NK-92 (cell line): ENCODE data around the gene SRRT.
"Not testable (repeated sequence)": the region's sequence is repeated elsewhere in the genome, so short reads cannot be mapped to it uniquely, and the experiment has no call there.

Experiments used
- DNase-seq: peaks from one replicate; lab custom pipeline; 2025; ENCODE audit not compliant: unreplicated experiment; lab: John Stamatoyannopoulos, UW

The SRRT gene

DNA sequence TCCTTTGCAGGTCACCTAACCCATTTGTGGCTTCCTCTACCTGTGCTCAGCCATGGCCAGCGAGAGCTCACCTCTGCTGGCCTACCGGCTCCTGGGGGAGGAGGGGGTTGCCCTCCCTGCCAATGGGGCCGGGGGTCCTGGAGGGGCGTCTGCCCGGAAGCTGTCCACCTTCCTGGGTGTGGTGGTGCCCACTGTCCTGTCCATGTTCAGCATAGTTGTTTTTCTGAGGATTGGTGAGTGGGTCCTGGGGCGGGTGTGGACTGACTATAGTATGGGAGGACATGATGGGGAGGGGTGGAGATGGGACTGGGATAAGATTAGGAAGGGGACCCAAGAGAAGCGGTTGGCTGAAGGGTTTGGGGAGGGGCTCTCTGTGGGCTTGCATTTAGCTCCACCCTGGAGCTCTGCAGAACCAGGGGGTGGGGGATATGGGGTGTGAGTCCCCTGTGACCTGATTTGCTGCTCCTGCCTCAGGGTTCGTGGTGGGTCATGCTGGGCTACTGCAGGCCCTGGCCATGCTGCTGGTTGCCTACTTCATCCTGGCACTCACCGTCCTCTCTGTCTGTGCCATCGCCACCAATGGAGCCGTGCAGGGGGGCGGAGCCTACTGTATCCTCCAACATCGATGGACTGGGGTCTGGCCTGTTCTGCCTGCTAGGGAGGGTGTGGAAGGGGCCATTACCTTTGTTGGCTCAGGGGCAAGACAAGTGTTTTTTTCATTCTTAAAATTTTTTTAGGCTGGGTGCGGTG, 20.6 kb upstream of the SRRT start:
- no peak for DNase-seq

DNA sequence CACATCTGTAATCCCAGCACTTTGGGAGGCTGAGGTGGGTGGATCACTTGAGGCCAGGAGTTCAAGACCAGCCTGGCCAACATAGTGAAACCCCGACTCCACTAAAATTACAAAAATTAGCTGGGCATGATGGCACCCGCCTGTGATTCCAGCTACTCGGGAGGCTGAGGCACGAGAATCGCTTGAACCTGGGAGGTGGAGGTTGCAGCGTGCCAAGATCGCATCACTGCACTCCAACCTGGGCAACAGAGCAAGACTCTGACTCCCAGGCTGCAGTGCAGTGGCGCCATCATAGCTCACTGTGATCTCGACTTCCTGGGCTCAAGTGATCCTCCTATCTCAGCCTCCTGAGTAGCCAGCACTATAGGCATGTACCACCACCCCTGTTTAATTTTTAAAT, 20.0 kb upstream of the SRRT start:
- not testable (repeated sequence) for DNase-seq

DNA sequence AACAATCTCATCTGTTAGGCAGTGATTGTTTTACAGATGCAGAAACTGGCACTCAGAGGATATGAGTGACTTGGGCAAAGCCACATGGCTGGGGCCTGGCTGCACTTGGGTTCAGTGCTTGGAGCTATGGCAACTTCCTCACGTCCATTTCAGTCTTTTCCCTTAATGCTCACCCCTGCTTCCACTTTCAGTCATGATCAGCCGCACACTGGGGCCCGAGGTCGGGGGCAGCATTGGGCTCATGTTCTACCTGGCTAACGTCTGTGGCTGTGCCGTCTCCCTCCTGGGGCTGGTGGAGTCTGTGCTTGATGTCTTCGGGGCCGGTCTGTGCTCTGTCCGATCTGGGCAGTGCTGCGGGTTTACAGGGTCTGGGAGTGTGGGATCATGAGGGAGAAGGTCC, 19.4 kb upstream of the SRRT start:
- no peak for DNase-seq

DNA sequence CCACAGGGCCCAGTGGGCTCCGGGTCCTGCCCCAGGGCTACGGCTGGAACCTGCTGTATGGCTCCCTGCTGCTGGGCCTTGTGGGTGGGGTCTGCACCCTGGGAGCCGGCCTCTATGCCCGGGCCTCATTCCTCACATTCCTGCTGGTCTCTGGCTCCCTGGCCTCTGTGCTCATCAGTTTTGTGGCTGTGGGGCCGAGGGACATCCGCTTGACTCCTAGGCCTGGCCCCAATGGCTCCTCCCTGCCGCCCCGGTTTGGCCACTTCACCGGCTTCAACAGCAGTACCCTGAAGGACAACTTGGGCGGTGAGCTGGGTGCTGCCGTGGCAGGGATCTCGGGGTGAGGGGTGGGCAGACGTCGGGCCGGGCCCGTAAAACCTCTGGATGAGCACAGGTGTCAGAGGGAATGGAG, 18.0 kb upstream of the SRRT start:
- no peak for DNase-seq

DNA sequence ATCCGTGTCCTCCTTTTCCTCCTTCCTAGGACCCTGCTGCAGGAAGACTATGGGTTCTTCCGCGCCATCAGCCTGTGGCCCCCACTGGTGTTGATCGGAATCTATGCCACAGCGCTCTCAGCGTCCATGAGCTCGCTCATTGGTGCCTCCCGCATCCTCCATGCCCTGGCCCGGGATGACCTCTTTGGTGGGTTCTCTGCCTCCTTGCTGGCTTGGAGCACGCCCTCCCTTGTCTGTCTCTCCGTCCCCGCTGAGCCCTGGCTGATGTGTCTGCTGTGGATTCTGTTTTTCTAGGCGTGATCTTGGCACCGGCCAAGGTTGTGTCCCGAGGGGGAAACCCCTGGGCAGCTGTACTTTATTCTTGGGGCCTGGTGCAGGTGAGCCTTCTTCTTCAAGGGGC, 15.0 kb upstream of the SRRT start:
- DNase-seq: no peak

DNA sequence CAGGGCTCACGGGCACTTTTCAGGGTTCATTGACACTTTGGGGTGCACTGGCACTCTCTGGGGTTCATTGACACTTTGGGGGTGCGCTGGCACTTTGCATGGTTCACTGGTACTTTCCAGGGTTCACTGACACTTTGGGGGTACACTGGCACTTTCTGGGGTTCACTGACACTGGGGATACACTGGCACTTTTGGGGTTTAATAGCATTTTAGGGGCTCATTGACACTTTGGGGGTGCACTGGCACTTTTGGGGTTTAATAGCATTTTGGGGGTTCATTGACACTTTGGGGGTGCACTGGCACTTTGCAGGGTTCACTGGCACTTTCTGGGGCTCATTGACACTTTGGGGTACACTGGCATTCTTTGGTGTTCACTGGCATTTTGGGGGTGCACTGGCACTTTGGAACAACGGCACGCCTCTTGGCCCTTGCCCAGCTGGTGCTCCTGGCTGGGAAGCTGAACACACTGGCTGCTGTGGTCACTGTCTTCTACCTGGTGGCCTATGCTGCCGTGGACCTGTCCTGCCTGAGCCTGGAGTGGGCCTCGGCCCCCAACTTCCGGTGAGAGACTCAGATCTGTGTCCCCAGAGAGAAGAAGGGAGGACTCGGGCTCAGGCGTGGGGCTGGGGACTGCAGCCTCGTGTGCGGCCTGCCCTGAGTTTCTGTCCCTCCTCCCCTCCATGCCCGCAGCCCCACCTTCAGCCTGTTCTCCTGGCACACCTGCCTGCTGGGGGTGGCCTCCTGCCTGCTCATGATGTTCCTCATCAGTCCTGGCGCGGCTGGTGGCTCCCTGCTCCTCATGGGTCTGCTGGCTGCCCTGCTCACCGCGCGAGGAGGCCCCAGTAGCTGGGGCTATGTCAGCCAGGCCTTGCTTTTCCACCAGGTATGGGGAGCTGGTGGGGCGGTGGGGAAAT, 13.9 kb upstream of the SRRT start:
- DNase-seq: no peak

DNA sequence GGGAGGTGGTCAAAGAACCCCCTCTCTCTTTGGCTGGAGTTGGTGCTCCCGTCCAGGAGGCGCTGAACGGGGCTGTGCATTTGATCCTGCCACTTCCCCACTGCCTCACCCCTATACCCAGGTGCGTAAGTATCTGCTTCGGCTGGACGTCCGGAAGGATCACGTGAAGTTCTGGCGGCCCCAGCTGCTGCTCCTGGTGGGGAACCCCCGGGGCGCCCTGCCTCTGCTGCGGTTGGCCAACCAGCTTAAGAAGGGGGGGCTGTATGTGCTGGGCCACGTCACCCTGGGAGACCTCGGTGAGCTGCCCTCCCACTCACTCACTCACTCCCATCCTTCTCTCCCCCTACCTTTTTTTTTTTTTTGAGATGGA, 13.3 kb upstream of the SRRT start:
- DNase-seq: no peak

DNA sequence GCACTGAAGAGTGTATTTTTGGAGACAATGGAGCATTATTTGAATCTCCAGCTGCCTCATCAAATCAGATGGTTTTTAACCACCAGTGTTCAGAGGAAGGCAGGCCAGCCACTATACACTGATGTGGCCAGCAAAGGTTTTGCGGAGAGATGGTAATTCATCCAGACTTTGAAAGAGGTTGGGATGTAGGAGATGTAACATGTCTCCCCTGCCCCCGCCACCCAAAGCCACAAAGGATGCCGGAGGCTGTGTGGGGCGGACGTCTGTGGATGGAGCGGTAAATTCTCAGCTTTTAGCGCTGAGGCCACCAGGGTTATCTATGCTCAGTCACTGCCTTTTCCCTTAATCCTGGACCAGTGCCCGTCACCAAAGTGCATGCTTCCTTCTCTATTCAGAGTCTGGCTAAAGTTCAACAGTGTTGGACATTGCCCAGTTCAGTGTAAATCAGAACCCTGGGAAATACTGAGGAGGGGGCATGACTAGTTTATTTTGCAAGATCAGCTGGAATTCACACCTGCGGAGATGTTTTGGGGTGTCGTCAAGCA, 11.4 kb upstream of the SRRT start:
- DNase-seq: no peak

DNA sequence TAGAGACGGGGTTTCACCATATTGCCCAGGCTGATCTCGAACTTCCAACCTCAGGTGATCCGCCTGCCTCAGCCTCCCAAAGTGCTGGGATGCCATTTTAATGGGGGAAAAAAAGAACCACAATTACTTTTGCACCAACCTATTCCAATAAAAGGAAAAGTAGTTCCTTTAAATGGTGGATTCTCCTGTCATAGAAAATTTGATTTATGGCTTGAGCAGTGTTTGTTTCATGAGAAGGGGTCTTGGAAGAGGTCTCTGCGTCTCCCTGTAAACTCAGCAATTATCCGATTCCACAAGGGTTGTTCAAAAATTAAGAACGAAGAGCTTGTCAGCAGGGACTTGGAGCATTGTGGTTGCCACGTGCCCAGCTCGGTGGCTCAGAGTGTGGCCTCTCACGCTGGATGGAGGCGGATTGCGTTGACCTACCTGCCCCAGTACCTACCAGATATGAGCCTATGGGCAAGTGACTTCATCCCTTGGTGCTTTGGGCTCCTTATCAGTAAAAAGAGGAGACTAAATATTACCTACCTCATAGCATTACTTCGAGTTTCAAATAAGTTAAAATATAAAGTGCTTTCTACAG, 10.5 kb upstream of the SRRT start:
- DNase-seq: no peak

DNA sequence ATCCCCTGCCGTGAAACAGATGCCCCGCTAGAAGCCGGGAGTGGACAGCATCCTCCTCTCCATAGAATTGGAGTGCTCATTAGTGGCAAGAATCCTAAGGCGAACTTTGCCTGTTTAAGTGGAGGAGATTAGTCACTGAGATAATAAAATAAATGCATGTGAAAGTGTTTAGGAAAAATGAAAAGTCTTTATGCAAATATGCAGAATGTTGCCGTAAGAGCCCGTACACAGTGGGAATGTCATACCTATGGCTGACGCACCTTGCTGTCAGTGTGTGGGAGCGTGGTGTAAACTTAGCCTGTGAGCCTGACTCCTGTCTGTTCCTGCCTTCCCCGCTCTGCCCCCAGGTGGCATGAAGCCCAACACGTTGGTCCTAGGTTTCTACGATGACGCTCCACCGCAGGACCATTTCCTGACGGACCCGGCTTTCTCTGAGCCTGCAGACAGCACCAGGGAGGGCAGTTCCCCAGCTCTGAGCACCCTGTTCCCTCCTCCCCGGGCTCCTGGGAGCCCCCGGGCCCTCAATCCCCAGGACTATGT, 9.5 kb upstream of the SRRT start:
- DNase-seq: no peak

DNA sequence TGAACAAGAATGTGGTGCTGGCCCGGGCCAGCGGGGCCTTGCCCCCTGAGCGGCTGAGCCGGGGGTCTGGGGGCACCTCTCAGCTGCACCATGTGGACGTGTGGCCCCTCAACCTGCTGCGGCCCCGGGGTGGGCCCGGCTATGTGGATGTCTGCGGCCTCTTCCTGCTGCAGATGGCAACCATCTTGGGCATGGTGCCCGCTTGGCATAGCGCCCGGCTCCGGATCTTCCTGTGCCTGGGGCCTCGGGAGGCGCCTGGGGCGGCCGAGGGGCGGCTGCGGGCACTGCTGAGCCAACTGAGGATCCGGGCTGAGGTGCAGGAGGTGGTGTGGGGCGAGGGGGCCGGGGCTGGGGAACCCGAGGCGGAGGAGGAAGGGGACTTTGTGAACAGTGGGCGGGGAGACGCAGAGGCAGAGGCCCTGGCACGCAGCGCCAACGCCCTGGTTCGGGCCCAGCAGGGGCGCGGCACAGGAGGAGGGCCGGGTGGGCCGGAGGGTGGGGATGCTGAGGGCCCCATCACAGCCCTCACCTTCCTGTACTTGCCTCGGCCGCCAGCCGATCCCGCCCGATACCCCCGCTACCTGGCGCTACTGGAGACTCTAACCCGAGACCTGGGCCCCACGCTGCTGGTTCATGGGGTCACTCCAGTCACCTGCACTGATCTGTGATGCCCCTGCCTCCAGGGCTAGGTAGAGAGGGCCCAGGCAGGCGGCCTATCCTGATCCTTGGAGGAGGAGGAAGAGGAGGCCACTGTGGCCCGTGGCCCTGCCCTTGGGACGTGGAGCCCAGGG, 8.8 kb upstream of the SRRT start:
- no peak for DNase-seq

DNA sequence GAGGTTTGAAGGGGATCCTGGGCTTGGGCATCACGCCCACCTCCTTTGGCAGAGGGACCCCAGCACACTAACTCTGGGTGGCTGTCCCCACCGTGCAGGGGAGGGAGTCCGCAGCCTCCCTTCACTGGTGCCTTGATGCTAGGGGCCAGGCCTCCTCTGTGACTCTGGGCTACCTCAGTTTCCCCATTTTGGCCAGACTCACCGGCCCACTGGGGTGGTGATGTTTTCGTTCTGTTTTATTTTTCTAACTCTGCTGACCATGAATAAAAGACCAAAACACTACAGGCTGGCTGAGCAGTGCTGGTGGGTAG, 8.2 kb upstream of the SRRT start:
- DNase-seq: no peak

DNA sequence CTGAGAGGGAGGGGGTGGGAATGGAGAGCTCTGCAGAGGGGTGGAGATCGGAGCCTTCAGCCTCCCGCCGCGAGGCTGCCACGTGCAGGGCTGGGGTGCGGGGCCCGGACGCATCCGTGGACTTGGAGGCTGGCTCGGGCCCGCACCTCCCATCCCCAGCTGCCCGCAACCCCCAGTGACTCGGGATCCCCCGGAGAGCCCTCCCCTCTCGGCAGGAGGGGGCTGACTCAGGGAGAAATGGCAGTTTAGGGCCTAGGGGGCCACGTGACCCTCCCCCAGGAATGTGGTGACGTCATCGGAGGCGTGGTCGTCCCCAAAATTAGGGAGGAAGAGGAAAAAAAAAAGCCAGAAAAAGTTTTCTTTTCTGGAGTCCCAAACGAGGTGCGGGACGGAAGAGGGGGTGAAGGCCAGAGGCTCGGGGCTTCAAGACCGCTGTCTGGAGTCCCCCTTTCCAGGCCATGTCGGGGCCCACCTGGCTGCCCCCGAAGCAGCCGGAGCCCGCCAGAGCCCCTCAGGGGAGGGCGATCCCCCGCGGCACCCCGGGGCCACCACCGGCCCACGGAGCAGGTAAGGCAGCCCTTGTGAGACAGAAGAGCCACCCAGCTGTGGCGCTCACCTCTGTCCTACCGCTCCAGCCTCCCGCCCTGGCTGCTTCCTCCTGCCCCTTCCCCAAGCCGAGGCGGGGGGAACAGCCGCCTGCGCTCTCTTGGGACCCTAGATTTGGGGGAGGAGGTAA, 7.7 kb upstream of the SRRT start, which contains the start of gene TRIP6:
Gene TRIP6, plus strand, starts transcription at position 348 of the 736 bp plus-strand sequence. Its CDS starts 111 bp downstream, at position 459.
- no peak for DNase-seq

DNA sequence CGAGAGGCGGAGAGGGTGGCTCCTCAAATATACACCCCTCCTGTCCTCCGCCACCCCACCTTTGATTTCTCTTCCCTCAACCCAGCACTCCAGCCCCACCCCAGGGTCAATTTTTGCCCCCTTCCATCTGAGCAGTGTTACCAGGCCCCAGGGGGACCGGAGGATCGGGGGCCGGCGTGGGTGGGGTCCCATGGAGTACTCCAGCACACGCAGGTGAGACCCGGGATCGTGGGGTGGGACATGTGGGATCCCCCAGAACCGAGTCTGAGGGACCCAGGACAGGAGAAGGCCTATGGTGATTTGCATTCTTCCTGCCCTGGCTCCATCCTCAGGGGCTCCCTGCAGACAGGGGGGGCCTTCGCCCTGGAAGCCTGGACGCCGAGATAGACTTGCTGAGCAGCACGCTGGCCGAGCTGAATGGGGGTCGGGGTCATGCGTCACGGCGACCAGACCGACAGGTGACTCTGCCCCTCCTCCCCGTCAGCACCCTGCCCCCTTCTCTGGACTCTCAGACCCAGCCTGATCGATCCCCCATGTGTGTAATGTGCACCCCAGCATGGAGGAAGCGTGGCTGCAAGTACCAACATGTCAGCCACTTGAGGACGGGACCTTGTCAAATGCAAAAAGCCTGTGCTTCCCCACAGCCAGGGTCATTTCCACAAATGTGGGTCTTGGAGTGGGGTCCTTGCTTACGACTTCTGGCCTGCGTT, 7.0 kb upstream of the SRRT start:
- no peak for DNase-seq

DNA sequence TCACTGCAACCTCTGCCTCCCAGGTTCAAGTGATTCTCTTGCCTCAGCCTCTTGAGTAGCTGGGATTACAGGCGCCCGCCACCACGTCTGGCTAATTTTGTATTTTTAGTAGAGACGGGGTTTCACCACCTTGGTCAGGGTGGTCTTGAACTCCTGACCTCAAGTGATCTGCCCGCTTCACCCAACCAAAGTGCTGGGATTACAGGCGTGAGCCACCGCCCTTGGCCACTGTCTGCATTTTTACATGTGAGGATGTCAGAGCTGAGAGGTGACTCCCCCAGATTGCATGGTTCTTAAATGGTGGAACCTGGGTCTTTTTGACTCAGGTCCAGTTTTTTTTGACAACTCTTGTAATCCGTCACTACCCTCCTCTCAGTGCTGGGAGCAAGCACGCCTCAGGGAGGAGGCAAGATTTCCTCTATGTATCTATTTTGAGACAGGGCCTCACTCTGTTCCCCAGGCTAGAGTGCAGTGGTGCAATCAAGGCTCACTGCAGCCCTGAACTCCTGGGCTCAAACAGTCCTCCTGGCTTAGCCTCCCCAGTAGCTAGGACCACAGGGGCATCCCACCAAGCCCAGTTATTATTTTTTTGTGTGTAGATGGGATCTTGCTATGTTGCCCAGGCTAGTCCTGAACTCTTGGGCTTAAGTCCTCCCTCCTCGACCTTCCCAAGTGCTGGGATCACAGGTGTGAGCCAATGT, 1.2 kb upstream of the SRRT start:
- DNase-seq: no peak

DNA sequence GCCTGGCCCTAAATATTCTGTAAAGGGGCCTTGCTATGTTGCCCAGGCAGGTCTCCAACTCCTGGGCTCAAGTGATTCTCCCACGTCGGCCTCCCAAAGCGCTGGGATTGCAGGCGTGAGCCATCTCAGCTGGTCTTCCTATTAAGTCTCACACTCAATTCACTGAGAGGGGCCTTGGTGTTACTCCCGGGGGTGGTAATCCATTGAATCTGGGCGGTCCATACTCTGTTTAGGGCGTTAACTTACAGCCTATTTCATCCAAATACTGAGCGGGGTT, 665 bp upstream of the SRRT start:
- DNase-seq: no peak

DNA sequence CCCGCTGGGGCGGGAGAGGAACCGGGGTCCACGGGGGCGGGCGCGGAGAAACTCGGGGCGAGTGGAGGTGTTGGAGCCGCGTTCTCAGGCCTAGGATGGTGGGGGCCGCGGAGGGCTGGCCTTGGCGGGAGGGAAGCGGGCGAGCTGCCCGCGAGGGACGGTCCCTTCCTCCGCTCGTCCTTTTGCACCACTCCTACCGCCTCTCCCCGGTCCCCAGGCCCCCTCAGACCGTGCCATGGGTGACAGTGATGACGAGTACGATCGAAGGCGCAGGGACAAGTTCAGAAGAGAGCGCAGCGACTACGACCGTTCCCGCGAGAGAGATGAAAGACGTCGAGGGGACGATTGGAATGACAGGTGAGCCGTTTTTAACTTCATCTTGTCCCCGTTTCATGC, 451 bp downstream of the SRRT start:
- no peak for DNase-seq

DNA sequence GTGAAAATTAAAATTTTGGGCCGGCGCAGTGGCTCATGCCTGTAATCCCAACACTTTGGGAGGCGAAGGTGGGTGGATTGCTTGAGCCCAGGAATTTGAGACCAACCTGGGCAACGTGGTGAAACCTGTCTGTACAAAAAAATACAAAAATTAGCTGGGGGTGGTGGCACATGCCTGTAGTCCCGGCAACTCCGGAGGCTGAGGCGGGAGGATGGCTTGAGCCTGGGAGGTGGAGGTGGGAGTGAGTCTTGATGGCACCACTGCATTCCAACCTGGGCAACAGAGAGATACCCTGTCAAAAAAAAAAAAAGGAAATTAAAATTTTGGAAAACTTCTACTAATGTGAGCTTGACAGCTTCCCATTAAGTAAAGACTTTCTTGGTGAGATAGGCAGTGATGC, 3.1 kb downstream of the SRRT start:
- no peak for DNase-seq

DNA sequence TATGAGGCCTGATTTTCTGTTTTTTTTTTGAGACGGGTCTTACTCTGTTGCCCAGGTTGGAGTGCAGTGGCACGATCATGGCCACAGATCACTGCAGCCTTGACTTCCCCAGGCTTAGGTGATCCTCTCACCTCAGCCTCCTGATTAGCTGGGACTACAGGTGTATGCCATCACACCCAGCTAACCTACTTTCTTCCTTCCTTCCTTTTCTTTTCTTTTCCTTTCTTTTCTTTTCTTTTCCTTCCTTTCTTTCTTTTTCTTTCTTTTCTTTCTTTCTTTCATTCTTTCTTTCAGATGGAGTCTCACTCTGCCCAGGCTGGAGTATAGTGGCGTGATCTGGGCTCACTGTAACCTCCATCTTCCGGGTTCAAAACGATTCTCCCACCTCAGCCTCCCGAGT, 3.8 kb downstream of the SRRT start:
- no peak for DNase-seq
